ENCODE results near the gene CBX7.

Gene CBX7

DNA sequence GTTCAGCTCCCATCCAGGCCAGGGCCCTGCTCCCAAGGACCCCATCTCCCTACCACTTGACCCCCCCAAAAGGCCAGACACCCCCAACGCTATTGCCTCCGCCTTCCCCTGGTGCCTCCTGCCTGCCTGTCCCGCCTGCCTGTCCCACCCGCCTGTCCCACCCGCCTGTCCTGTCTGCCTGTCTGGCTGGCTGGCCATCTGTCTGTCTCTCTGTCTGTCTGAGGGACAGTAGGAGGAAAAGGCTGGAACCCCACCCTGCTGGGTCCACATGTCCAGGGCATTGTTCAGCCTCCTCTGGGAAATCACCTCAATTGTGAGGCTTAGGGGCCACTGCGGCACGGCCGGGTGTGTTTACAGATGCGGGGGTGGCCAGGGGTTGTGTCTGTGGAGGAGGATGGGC lies 25.3 kb upstream of the CBX7 start:
- H3K79me2 ChIP-seq = no peaks in the 10 kb centered on the region
- H3K4me1 ChIP-seq = no peaks in the 10 kb centered on the region
- no peak overlapping the region for H2AFZ ChIP-seq
- no peak overlapping the region for H3K9ac ChIP-seq
- no peaks in the 10 kb centered on the region for H3K9me3 ChIP-seq (ENCODE audit: control insufficient read depth, low read length)
- H3K4me3 ChIP-seq (ENCODE audit: low read depth, low read length) = no peak overlapping the region
- no peak overlapping the region for H3K27ac ChIP-seq
- H3K27me3 ChIP-seq (ENCODE audit: control insufficient read depth, insufficient read depth, low read length) = no peaks in the 10 kb centered on the region
- TF ChIP-seq, protein P1, sequence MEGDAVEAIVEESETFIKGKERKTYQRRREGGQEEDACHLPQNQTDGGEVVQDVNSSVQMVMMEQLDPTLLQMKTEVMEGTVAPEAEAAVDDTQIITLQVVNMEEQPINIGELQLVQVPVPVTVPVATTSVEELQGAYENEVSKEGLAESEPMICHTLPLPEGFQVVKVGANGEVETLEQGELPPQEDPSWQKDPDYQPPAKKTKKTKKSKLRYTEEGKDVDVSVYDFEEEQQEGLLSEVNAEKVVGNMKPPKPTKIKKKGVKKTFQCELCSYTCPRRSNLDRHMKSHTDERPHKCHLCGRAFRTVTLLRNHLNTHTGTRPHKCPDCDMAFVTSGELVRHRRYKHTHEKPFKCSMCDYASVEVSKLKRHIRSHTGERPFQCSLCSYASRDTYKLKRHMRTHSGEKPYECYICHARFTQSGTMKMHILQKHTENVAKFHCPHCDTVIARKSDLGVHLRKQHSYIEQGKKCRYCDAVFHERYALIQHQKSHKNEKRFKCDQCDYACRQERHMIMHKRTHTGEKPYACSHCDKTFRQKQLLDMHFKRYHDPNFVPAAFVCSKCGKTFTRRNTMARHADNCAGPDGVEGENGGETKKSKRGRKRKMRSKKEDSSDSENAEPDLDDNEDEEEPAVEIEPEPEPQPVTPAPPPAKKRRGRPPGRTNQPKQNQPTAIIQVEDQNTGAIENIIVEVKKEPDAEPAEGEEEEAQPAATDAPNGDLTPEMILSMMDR (IDR thresholded peaks at IDR 0.05) = no peak
- H3K36me3 ChIP-seq (ENCODE audit: control insufficient read depth, insufficient read depth, low read length) = no peaks in the 10 kb centered on the region
- H3K4me2 ChIP-seq (ENCODE audit: low read length) = no peak overlapping the region

DNA sequence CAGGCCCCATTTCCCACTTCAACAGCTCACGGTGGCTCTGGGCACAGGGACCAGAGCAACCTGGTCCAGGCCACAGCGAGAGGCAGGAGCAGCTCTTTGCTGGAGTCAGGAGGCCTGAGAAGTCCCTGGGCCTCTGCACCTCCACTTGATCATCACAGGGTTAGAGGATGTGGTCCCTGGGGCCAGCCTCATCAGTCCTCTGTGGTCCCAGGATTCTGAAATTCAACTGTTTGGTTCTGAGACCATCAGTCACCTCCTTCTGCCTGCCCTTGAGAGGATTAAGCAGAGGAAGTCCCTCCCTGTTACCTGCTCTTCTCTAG lies 24.9 kb upstream of the CBX7 start:
- no peaks in the 10 kb centered on the region for H3K9me3 ChIP-seq (ENCODE audit: control insufficient read depth, low read length)
- no peak overlapping the region for H3K27ac ChIP-seq
- H3K9ac ChIP-seq = no peak overlapping the region
- H3K79me2 ChIP-seq = no peaks in the 10 kb centered on the region
- no peak overlapping the region for H2AFZ ChIP-seq
- H3K4me3 ChIP-seq (ENCODE audit: low read depth, low read length) = no peak overlapping the region
- no peaks in the 10 kb centered on the region for H3K4me1 ChIP-seq
- no peaks in the 10 kb centered on the region for H3K36me3 ChIP-seq (ENCODE audit: control insufficient read depth, insufficient read depth, low read length)
- H3K4me2 ChIP-seq (ENCODE audit: low read length) = no peak overlapping the region
- TF ChIP-seq, protein P1 (IDR thresholded peaks at IDR 0.05) = no peak
- no peaks in the 10 kb centered on the region for H3K27me3 ChIP-seq (ENCODE audit: control insufficient read depth, insufficient read depth, low read length)

DNA sequence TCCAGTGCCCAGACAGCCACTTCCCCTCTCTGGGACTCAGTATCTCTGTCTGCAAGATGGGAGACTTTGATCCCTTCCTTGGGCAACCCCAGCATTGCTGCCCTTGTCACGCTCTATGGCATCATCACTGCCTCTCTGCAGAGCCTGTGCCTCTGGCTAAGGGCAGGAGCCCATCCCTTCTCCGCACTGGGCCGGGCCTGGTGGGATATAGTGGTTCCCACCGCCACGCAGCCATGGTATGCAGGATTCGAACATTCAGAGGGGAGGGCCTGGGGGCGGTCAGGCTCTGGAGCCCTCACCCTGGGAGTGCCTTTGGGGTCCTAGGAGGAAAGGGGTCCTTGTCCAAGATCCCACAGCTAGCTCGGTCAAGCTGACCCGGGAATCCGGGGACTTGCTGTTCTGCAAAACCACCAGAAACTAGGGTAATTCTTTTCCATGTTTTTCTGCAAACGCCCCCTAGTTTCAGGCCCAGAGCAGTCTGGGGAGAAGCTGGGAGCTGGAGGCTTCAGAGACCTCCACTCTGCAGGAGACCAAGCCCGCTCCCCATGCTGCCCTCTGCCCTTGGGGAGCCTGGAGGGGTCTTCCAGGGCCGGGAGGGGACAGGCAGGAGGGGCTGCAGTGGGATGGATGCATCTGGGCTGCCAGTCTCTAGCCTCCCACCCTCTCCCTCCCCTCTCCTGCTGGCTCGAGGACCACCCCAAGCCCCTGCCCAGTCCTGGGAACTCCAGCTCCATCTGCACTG lies 24.4 kb upstream of the CBX7 start:
- peak overlapping the region; percentile 69 for H3K27ac ChIP-seq
- H2AFZ ChIP-seq = no peak overlapping the region
- no peaks in the 10 kb centered on the region for H3K36me3 ChIP-seq (ENCODE audit: control insufficient read depth, insufficient read depth, low read length)
- H3K79me2 ChIP-seq = no peaks in the 10 kb centered on the region
- H3K4me1 ChIP-seq = no peaks in the 10 kb centered on the region
- H3K4me3 ChIP-seq (ENCODE audit: low read depth, low read length) = no peak overlapping the region
- H3K4me2 ChIP-seq (ENCODE audit: low read length) = no peak overlapping the region
- no peaks in the 10 kb centered on the region for H3K9me3 ChIP-seq (ENCODE audit: control insufficient read depth, low read length)
- no peak overlapping the region for H3K9ac ChIP-seq
- TF ChIP-seq, protein P1 (IDR thresholded peaks at IDR 0.05) = no peak
- no peaks in the 10 kb centered on the region for H3K27me3 ChIP-seq (ENCODE audit: control insufficient read depth, insufficient read depth, low read length)

DNA sequence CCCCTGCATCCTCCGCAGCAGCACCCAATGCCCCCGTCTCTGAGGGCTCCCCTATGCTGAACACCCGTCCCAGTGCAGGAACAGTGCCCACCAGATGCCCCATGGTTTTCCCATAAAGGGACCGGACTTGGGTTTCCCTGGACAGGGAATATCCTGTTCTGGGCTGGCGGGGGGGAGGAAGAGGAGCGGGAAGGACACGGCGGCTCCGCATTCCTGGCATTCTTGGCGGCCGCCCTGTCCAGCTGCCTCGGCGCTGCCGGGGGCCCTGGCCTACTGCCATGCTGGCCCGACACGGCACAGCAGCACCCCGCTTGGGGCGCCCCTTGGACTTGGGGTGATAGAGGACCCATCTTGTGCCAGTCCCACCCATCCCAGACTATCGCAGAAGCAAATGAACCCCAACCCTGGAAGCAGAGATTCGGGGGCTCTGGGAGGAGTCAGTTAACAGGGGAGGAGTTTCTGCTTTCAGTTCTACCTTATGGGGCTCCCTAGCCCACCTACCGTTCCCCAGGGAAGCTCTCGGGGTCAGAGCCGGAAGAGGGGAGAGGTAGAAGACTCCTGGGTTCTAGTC lies 23.7 kb upstream of the CBX7 start:
- Histone ChIP-seq H3K79me2 (no peaks in the 10 kb centered on the region), H3K4me3 (ENCODE audit: low read depth, low read length) (no peak overlapping the region), H3K9me3 (ENCODE audit: control insufficient read depth, low read length) (no peaks in the 10 kb centered on the region), H3K27me3 (ENCODE audit: control insufficient read depth, insufficient read depth, low read length) (no peaks in the 10 kb centered on the region), H3K36me3 (ENCODE audit: control insufficient read depth, insufficient read depth, low read length) (no peaks in the 10 kb centered on the region), H3K9ac (no peak overlapping the region), H3K27ac (peak overlapping the region; percentile 69), H2AFZ (no peak overlapping the region), H3K4me1 (no peaks in the 10 kb centered on the region), H3K4me2 (ENCODE audit: low read length) (peak overlapping the region; percentile 47)
- TF ChIP-seq, protein P1 (IDR thresholded peaks at IDR 0.05) = no peak
